Measurements from ENCODE around the gene SPATA3. TPM values are rescaled to one million over a fixed set of nuclear protein-coding genes. Genes with fewer than 3 reads are reported as not detected.

SPATA3 gene
- polyA plus RNA-seq, 1 donor (not counting 4 experiments of a cell fraction or from before 2014, with no cell fraction given), result not detected

- FAIRE-seq (no peak), DNase-seq (ENCODE audit: low read depth, low spot score) (no peak)
- Histone ChIP-seq H3K9ac (ENCODE audit: control insufficient read depth, extremely low read depth, insufficient read depth, low read length) (no peak overlapping the region), H3K9me3 (ENCODE audit: control insufficient read depth, low read depth, low read length) (no peaks in the 10 kb centered on the region), H2AFZ (ENCODE audit: control insufficient read depth, low read length) (no peak overlapping the region), H3K27me3 (ENCODE audit: control insufficient read depth, extremely low read depth, insufficient read depth, low read length) (peaks cover 17% of the 10 kb centered on the region), H4K20me1 (ENCODE audit: control insufficient read depth, extremely low read depth, insufficient read depth, low read length) (no peaks in the 10 kb centered on the region), H3K4me1 (ENCODE audit: control insufficient read depth, extremely low read depth, insufficient read depth, low read length) (peaks cover 4% of the 10 kb centered on the region), H3K27ac (ENCODE audit: control insufficient read depth, insufficient read depth, low read length) (no peak overlapping the region), H3K79me2 (ENCODE audit: control insufficient read depth, insufficient read depth, low read length) (no peaks in the 10 kb centered on the region), H3K9me1 (ENCODE audit: control insufficient read depth, extremely low read depth, insufficient read depth, low read length) (no peaks in the 10 kb centered on the region), H3K4me2 (ENCODE audit: control insufficient read depth, extremely low read depth, insufficient read depth, low read depth, low read length) (no peak overlapping the region), H3K36me3 (ENCODE audit: control insufficient read depth in 2 of 2, extremely low read depth in 1 of 2, insufficient read depth in 2 of 2, low read length in 2 of 2) (no peaks in the 10 kb centered on the region), H3K4me3 (ENCODE audit: control insufficient read depth in 2 of 3, extremely low read depth in 1 of 3, insufficient read depth in 2 of 3, low read depth in 1 of 3, low read length in 3 of 3) (no peak overlapping the region)
- no peak for TF ChIP-seq EZH2 (IDR thresholded peaks at IDR 0.05; ENCODE audit: low read length)
- no peak for TF ChIP-seq CTCF (optimal IDR thresholded peaks at IDR 0.05 in 1 of 3, IDR thresholded peaks at IDR 0.05 in 1 of 3, conservative IDR thresholded peaks at IDR 0.05 in 1 of 3; ENCODE audit: extremely low read depth in 1 of 3, insufficient read depth in 2 of 3, low read length in 3 of 3)
- dilution Hi-C loops (cut with MboI; ENCODE audit: extremely low pct_ligation_motif_present, low sequenced_read_pairs), result no loop called here
Measured at GRCh38 chr2:231051116-231051515, 55.2 kb downstream of the SPATA3 start.

- no peak for DNase-seq (ENCODE audit: low read depth, low spot score)
- peak overlapping the region; percentile 31 to 75 (median 74) for H3K4me3 ChIP-seq (ENCODE audit: control insufficient read depth in 2 of 3, extremely low read depth in 1 of 3, insufficient read depth in 2 of 3, low read depth in 1 of 3, low read length in 3 of 3)
- H3K27ac ChIP-seq (ENCODE audit: control insufficient read depth, insufficient read depth, low read length), result no peak overlapping the region
- peaks cover 7% of the 10 kb centered on the region for H3K4me1 ChIP-seq (ENCODE audit: control insufficient read depth, extremely low read depth, insufficient read depth, low read length)
- no peaks in the 10 kb centered on the region for H4K20me1 ChIP-seq (ENCODE audit: control insufficient read depth, extremely low read depth, insufficient read depth, low read length)
- no peaks in the 10 kb centered on the region for H3K9me1 ChIP-seq (ENCODE audit: control insufficient read depth, extremely low read depth, insufficient read depth, low read length)
- H3K79me2 ChIP-seq (ENCODE audit: control insufficient read depth, insufficient read depth, low read length), result peaks cover 11% of the 10 kb centered on the region
- FAIRE-seq, result no peak
- H3K36me3 ChIP-seq (ENCODE audit: control insufficient read depth in 2 of 2, extremely low read depth in 1 of 2, insufficient read depth in 2 of 2, low read length in 2 of 2), result no peaks in the 10 kb centered on the region
- H3K9me3 ChIP-seq (ENCODE audit: control insufficient read depth, low read depth, low read length), result no peaks in the 10 kb centered on the region
- H3K27me3 ChIP-seq (ENCODE audit: control insufficient read depth, extremely low read depth, insufficient read depth, low read length), result peaks cover 13% of the 10 kb centered on the region
- peak overlapping the region; percentile 94 for H2AFZ ChIP-seq (ENCODE audit: control insufficient read depth, low read length)
- peak overlapping the region; percentile 50 for H3K9ac ChIP-seq (ENCODE audit: control insufficient read depth, extremely low read depth, insufficient read depth, low read length)
- dilution Hi-C loops (cut with MboI; ENCODE audit: extremely low pct_ligation_motif_present, low sequenced_read_pairs), result no loop called here
- TF ChIP-seq EZH2 (IDR thresholded peaks at IDR 0.05; ENCODE audit: low read length) (no peak), CTCF (optimal IDR thresholded peaks at IDR 0.05 in 1 of 3, IDR thresholded peaks at IDR 0.05 in 1 of 3, conservative IDR thresholded peaks at IDR 0.05 in 1 of 3; ENCODE audit: extremely low read depth in 1 of 3, insufficient read depth in 2 of 3, low read length in 3 of 3) (peak; percentile 72 to 97 (median 88))
- peak overlapping the region; percentile 89 for H3K4me2 ChIP-seq (ENCODE audit: control insufficient read depth, extremely low read depth, insufficient read depth, low read depth, low read length)
Measured at GRCh38 chr2:231052494-231053451, 56.9 kb downstream of the SPATA3 start.

Data from keratinocyte (primary cell).